ENCODE measurements around the gene PNLDC1. TPM values are rescaled to one million over a fixed set of nuclear protein-coding genes. Genes with fewer than 3 reads are reported as not detected.

PNLDC1 gene
- total and polyA plus RNA-seq, 9 donors: 0.20 to 1.2 (median 0.54) TPM; not detected in 3

GRCh38 chr6:159807150-159807858, 7.2 kb downstream of the PNLDC1 start:
- TF ChIP-seq EP300 (IDR thresholded peaks at IDR 0.05) (no peak), POLR2A (IDR thresholded peaks at IDR 0.05) (no peak), CTCF (IDR thresholded peaks at IDR 0.05) (no peak)
- intact Hi-C loops (cut with DNase I): no loop called here
- Histone ChIP-seq H3K27me3 (no peaks in the 10 kb centered on the region), H3K4me3 (no peak overlapping the region), H3K4me1 (ENCODE audit: insufficient read depth) (no peaks in the 10 kb centered on the region), H3K36me3 (no peaks in the 10 kb centered on the region), H3K27ac (no peak overlapping the region), H3K9me3 (no peaks in the 10 kb centered on the region)
- no peak for DNase-seq
- 93 to 94% (median 94%) methylated on average over 5 of the region's 5 CpGs for WGBS, 3 donors

- WGBS, 3 donors: 80 to 82% (median 81%) methylated on average over 6 of the region's 6 CpGs
Observed at GRCh38 chr6:159808647-159809046, 8.6 kb downstream of the PNLDC1 start.

GRCh38 chr6:159809149-159809548, 9.1 kb downstream of the PNLDC1 start:
- Histone ChIP-seq H3K36me3 (no peaks in the 10 kb centered on the region), H3K4me3 (no peak overlapping the region), H3K27me3 (no peaks in the 10 kb centered on the region), H3K27ac (no peak overlapping the region), H3K4me1 (ENCODE audit: insufficient read depth) (no peaks in the 10 kb centered on the region), H3K9me3 (no peaks in the 10 kb centered on the region)
- no peak for DNase-seq
- intact Hi-C loops (cut with DNase I): no loop called here
- 83 to 87% (median 86%) methylated on average over 4 of the region's 4 CpGs for WGBS, 3 donors
- TF ChIP-seq CTCF (IDR thresholded peaks at IDR 0.05) (no peak), POLR2A (IDR thresholded peaks at IDR 0.05) (no peak), EP300 (IDR thresholded peaks at IDR 0.05) (no peak)

More at GRCh38 chr6:159808647-159809046, 8.6 kb downstream of the PNLDC1 start:
- TF ChIP-seq CTCF (IDR thresholded peaks at IDR 0.05): no peak
- TF ChIP-seq POLR2A (IDR thresholded peaks at IDR 0.05): no peak
- TF ChIP-seq EP300 (IDR thresholded peaks at IDR 0.05): no peak
- Histone ChIP-seq H3K9me3 (no peaks in the 10 kb centered on the region), H3K36me3 (no peaks in the 10 kb centered on the region), H3K4me3 (no peak overlapping the region), H3K27me3 (no peaks in the 10 kb centered on the region), H3K27ac (no peak overlapping the region), H3K4me1 (ENCODE audit: insufficient read depth) (no peaks in the 10 kb centered on the region)
- DNase-seq: no peak
- intact Hi-C loops (cut with DNase I): no loop called here

- WGBS, 3 donors: 82 to 83% (median 83%) methylated on average over 9 of the region's 9 CpGs
- no peaks in the 10 kb centered on the region for H3K27me3 ChIP-seq
- H3K27ac ChIP-seq: no peak overlapping the region
- H3K4me3 ChIP-seq: no peak overlapping the region
- no peak for DNase-seq
- no peak for TF ChIP-seq CTCF (IDR thresholded peaks at IDR 0.05)
- no peak for TF ChIP-seq POLR2A (IDR thresholded peaks at IDR 0.05)
- no peak for TF ChIP-seq EP300 (IDR thresholded peaks at IDR 0.05)
- H3K36me3 ChIP-seq: no peaks in the 10 kb centered on the region
- H3K4me1 ChIP-seq (ENCODE audit: insufficient read depth): no peaks in the 10 kb centered on the region
- H3K9me3 ChIP-seq: no peaks in the 10 kb centered on the region
- intact Hi-C loops (cut with DNase I): no loop called here
Observed at GRCh38 chr6:159813781-159814180, 13.7 kb downstream of the PNLDC1 start.

All from ovary (tissue), 9 donors.